HG03135 (cell line): ENCODE data around the gene CTNNA3.

Source experiments
- ATAC-seq: cut with Tn5 transposase; IDR thresholded peaks from one replicate; pipeline ENCODE4 v1.9.1; 2021; ENCODE audit warnings: mild to moderate bottlenecking, moderate library complexity; ENCODE audit not compliant: unreplicated experiment

CTNNA3 gene

GRCh38 chr10:66910671-66911070 lies 785.3 kb downstream of the CTNNA3 start:
- ATAC-seq, result no peak

GRCh38 chr10:66892871-66893270 lies 803.1 kb downstream of the CTNNA3 start:
- ATAC-seq, result no peak

- no peak for ATAC-seq
These were observed 807.8 kb downstream of the CTNNA3 start for GRCh38 chr10:66888237-66888636.

GRCh38 chr10:66886848-66887247 lies 809.1 kb downstream of the CTNNA3 start:
- ATAC-seq, result no peak

- ATAC-seq, result no peak
These were observed 813.7 kb downstream of the CTNNA3 start for GRCh38 chr10:66882271-66882670.

GRCh38 chr10:66881814-66882213 lies 814.2 kb downstream of the CTNNA3 start:
- ATAC-seq, result no peak

- ATAC-seq, result no peak
These were observed 815.2 kb downstream of the CTNNA3 start for GRCh38 chr10:66880826-66881225.

GRCh38 chr10:66880292-66880691 lies 815.7 kb downstream of the CTNNA3 start:
- ATAC-seq, result no peak

GRCh38 chr10:66877361-66877760 lies 818.6 kb downstream of the CTNNA3 start:
- no peak for ATAC-seq

GRCh38 chr10:66869635-66870034 lies 826.4 kb downstream of the CTNNA3 start:
- no peak for ATAC-seq

GRCh38 chr10:66862687-66863258 lies 833.2 kb downstream of the CTNNA3 start:
- no peak for ATAC-seq

GRCh38 chr10:66860376-66860945 lies 835.5 kb downstream of the CTNNA3 start:
- no peak for ATAC-seq

- ATAC-seq, result no peak
These were observed 843.2 kb downstream of the CTNNA3 start for GRCh38 chr10:66852811-66853210.

GRCh38 chr10:66848856-66849255 lies 847.1 kb downstream of the CTNNA3 start:
- no peak for ATAC-seq

GRCh38 chr10:66844176-66844942 lies 851.6 kb downstream of the CTNNA3 start:
- no peak for ATAC-seq

GRCh38 chr10:66843396-66843795 lies 852.6 kb downstream of the CTNNA3 start:
- ATAC-seq, result no peak

GRCh38 chr10:66842867-66843266 lies 853.1 kb downstream of the CTNNA3 start:
- no peak for ATAC-seq

- ATAC-seq, result no peak
These were observed 853.6 kb downstream of the CTNNA3 start for GRCh38 chr10:66842371-66842770.

- ATAC-seq, result no peak
These were observed 857.3 kb downstream of the CTNNA3 start for GRCh38 chr10:66838656-66839055.

GRCh38 chr10:66837990-66838389 lies 858.0 kb downstream of the CTNNA3 start:
- no peak for ATAC-seq

GRCh38 chr10:66837335-66837734 lies 858.7 kb downstream of the CTNNA3 start:
- ATAC-seq, result no peak

GRCh38 chr10:66836771-66837170 lies 859.2 kb downstream of the CTNNA3 start:
- ATAC-seq, result no peak
